Measurements from ENCODE around the gene LRIG1.

Gene LRIG1

GRCh38 chr3:66463730-66464511 is 36.9 kb downstream of the LRIG1 start:
- H3K4me1 ChIP-seq (ENCODE audit: control insufficient read depth, insufficient read depth, low read length) = peaks cover 50% of the 10 kb centered on the region
- H3K4me3 ChIP-seq (ENCODE audit: low read length) = no peak overlapping the region
- no peaks in the 10 kb centered on the region for H3K9me3 ChIP-seq (ENCODE audit: control insufficient read depth, low read length)
- no peak overlapping the region for H3K9ac ChIP-seq (ENCODE audit: low read length)
- H3K36me3 ChIP-seq (ENCODE audit: control insufficient read depth, insufficient read depth, low read length) = no peaks in the 10 kb centered on the region
- no peaks in the 10 kb centered on the region for H3K27me3 ChIP-seq (ENCODE audit: control insufficient read depth, insufficient read depth, low read length)

GRCh38 chr3:66463054-66463631 is 37.7 kb downstream of the LRIG1 start:
- H3K4me1 ChIP-seq (ENCODE audit: control insufficient read depth, insufficient read depth, low read length) = peaks cover 42% of the 10 kb centered on the region
- H3K9me3 ChIP-seq (ENCODE audit: control insufficient read depth, low read length) = no peaks in the 10 kb centered on the region
- no peak overlapping the region for H3K4me3 ChIP-seq (ENCODE audit: low read length)
- no peaks in the 10 kb centered on the region for H3K27me3 ChIP-seq (ENCODE audit: control insufficient read depth, insufficient read depth, low read length)
- no peak overlapping the region for H3K9ac ChIP-seq (ENCODE audit: low read length)
- no peaks in the 10 kb centered on the region for H3K36me3 ChIP-seq (ENCODE audit: control insufficient read depth, insufficient read depth, low read length)

- Histone ChIP-seq H3K27me3 (ENCODE audit: control insufficient read depth, insufficient read depth, low read length) (no peaks in the 10 kb centered on the region), H3K9ac (ENCODE audit: low read length) (no peak overlapping the region), H3K4me1 (ENCODE audit: control insufficient read depth, insufficient read depth, low read length) (peaks cover 16% of the 10 kb centered on the region), H3K4me3 (ENCODE audit: low read length) (no peak overlapping the region), H3K36me3 (ENCODE audit: control insufficient read depth, insufficient read depth, low read length) (no peaks in the 10 kb centered on the region), H3K9me3 (ENCODE audit: control insufficient read depth, low read length) (no peaks in the 10 kb centered on the region)
Observed at GRCh38 chr3:66457252-66457651, 43.6 kb downstream of the LRIG1 start.

GRCh38 chr3:66456711-66457173 is 44.1 kb downstream of the LRIG1 start:
- Histone ChIP-seq H3K4me3 (ENCODE audit: low read length) (no peak overlapping the region), H3K4me1 (ENCODE audit: control insufficient read depth, insufficient read depth, low read length) (peaks cover 11% of the 10 kb centered on the region), H3K36me3 (ENCODE audit: control insufficient read depth, insufficient read depth, low read length) (no peaks in the 10 kb centered on the region), H3K9ac (ENCODE audit: low read length) (no peak overlapping the region), H3K27me3 (ENCODE audit: control insufficient read depth, insufficient read depth, low read length) (no peaks in the 10 kb centered on the region), H3K9me3 (ENCODE audit: control insufficient read depth, low read length) (no peaks in the 10 kb centered on the region)

GRCh38 chr3:66454464-66454859 is 46.4 kb downstream of the LRIG1 start:
- Histone ChIP-seq H3K4me1 (ENCODE audit: control insufficient read depth, insufficient read depth, low read length) (peaks cover 29% of the 10 kb centered on the region), H3K27me3 (ENCODE audit: control insufficient read depth, insufficient read depth, low read length) (no peaks in the 10 kb centered on the region), H3K36me3 (ENCODE audit: control insufficient read depth, insufficient read depth, low read length) (no peaks in the 10 kb centered on the region), H3K9ac (ENCODE audit: low read length) (no peak overlapping the region), H3K4me3 (ENCODE audit: low read length) (no peak overlapping the region), H3K9me3 (ENCODE audit: control insufficient read depth, low read length) (no peaks in the 10 kb centered on the region)

- Histone ChIP-seq H3K9ac (ENCODE audit: low read length) (no peak overlapping the region), H3K27me3 (ENCODE audit: control insufficient read depth, insufficient read depth, low read length) (no peaks in the 10 kb centered on the region), H3K9me3 (ENCODE audit: control insufficient read depth, low read length) (no peaks in the 10 kb centered on the region), H3K36me3 (ENCODE audit: control insufficient read depth, insufficient read depth, low read length) (no peaks in the 10 kb centered on the region), H3K4me1 (ENCODE audit: control insufficient read depth, insufficient read depth, low read length) (peaks cover 34% of the 10 kb centered on the region), H3K4me3 (ENCODE audit: low read length) (no peak overlapping the region)
Observed at GRCh38 chr3:66453651-66454463, 47.0 kb downstream of the LRIG1 start.

- Histone ChIP-seq H3K4me3 (ENCODE audit: low read length) (no peak overlapping the region), H3K27me3 (ENCODE audit: control insufficient read depth, insufficient read depth, low read length) (no peaks in the 10 kb centered on the region), H3K36me3 (ENCODE audit: control insufficient read depth, insufficient read depth, low read length) (no peaks in the 10 kb centered on the region), H3K9me3 (ENCODE audit: control insufficient read depth, low read length) (no peaks in the 10 kb centered on the region), H3K4me1 (ENCODE audit: control insufficient read depth, insufficient read depth, low read length) (peaks cover 35% of the 10 kb centered on the region), H3K9ac (ENCODE audit: low read length) (no peak overlapping the region)
Observed at GRCh38 chr3:66452303-66453011, 48.4 kb downstream of the LRIG1 start.

- H3K9ac ChIP-seq (ENCODE audit: low read length) = no peak overlapping the region
- peaks cover 33% of the 10 kb centered on the region for H3K4me1 ChIP-seq (ENCODE audit: control insufficient read depth, insufficient read depth, low read length)
- no peaks in the 10 kb centered on the region for H3K27me3 ChIP-seq (ENCODE audit: control insufficient read depth, insufficient read depth, low read length)
- H3K36me3 ChIP-seq (ENCODE audit: control insufficient read depth, insufficient read depth, low read length) = no peaks in the 10 kb centered on the region
- H3K9me3 ChIP-seq (ENCODE audit: control insufficient read depth, low read length) = no peaks in the 10 kb centered on the region
- no peak overlapping the region for H3K4me3 ChIP-seq (ENCODE audit: low read length)
Observed at GRCh38 chr3:66451766-66452165, 49.1 kb downstream of the LRIG1 start.

- H3K4me3 ChIP-seq (ENCODE audit: low read length) = no peak overlapping the region
- peaks cover 31% of the 10 kb centered on the region for H3K4me1 ChIP-seq (ENCODE audit: control insufficient read depth, insufficient read depth, low read length)
- peak overlapping the region; percentile 19 for H3K9ac ChIP-seq (ENCODE audit: low read length)
- H3K36me3 ChIP-seq (ENCODE audit: control insufficient read depth, insufficient read depth, low read length) = no peaks in the 10 kb centered on the region
- H3K27me3 ChIP-seq (ENCODE audit: control insufficient read depth, insufficient read depth, low read length) = no peaks in the 10 kb centered on the region
- H3K9me3 ChIP-seq (ENCODE audit: control insufficient read depth, low read length) = no peaks in the 10 kb centered on the region
Observed at GRCh38 chr3:66450390-66451022, 50.3 kb downstream of the LRIG1 start.

- peaks cover 31% of the 10 kb centered on the region for H3K4me1 ChIP-seq (ENCODE audit: control insufficient read depth, insufficient read depth, low read length)
- no peaks in the 10 kb centered on the region for H3K36me3 ChIP-seq (ENCODE audit: control insufficient read depth, insufficient read depth, low read length)
- H3K9ac ChIP-seq (ENCODE audit: low read length) = no peak overlapping the region
- H3K4me3 ChIP-seq (ENCODE audit: low read length) = no peak overlapping the region
- no peaks in the 10 kb centered on the region for H3K27me3 ChIP-seq (ENCODE audit: control insufficient read depth, insufficient read depth, low read length)
- H3K9me3 ChIP-seq (ENCODE audit: control insufficient read depth, low read length) = no peaks in the 10 kb centered on the region
Observed at GRCh38 chr3:66449411-66449974, 51.3 kb downstream of the LRIG1 start.

GRCh38 chr3:66444146-66444644 is 56.6 kb downstream of the LRIG1 start:
- Histone ChIP-seq H3K27me3 (ENCODE audit: control insufficient read depth, insufficient read depth, low read length) (no peaks in the 10 kb centered on the region), H3K4me3 (ENCODE audit: low read length) (no peak overlapping the region), H3K4me1 (ENCODE audit: control insufficient read depth, insufficient read depth, low read length) (peaks cover 27% of the 10 kb centered on the region), H3K9ac (ENCODE audit: low read length) (no peak overlapping the region), H3K9me3 (ENCODE audit: control insufficient read depth, low read length) (no peaks in the 10 kb centered on the region), H3K36me3 (ENCODE audit: control insufficient read depth, insufficient read depth, low read length) (no peaks in the 10 kb centered on the region)

All from mucosa of stomach (tissue), 1 donor.